HG03378 (cell line): ENCODE results near the gene CAST.

Experiments used
- ATAC-seq: cut with Tn5 transposase; IDR thresholded peaks from one replicate; pipeline ENCODE4 v1.9.1; 2021; ENCODE audit warnings: mild to moderate bottlenecking, moderate library complexity; ENCODE audit not compliant: unreplicated experiment

Gene CAST

DNA sequence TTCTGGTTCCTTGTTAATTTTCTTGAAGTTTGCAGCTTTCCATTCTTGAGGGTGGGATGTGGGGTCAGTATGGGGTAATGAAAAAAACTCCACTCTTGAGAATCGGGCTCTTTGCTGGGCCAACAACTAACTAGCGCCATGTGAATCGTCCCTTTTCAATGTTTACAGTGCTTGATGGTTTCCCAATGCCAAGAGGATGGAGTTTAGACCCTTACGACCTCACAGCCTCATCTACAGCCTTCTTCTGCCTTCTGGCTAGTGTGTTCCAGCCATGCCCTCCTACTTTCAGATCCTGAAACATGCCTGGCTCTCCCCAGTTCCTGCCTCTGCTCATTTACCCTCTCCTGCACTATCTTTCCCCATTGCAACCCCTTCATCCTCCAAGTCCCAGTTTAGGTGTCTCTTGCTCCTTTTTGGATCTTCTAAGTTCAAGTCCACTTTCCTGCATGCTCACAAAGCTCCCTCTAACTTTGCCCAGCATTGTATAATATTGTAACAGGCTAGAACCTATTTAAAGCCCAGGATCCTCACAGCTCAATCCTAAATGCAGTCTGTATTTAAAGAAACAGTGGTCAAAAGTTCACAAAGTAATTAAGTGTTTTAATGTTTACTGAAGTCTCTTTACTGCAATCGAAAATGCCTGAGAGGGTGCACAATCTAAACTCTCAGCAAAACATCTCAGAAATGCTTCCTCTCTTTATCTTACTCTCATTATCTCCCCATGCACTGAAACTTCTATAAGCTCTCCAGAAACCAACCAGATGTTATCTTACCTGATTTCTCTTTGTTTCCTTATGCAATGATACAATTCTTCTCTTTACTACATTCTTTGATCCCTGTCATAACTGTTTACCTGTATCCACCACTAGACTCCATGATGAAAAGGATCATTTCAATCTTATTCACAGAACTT, 20.6 kb upstream of the CAST start:
- no peak for ATAC-seq

- ATAC-seq = no peak
Measured at GRCh38 chr5:96642281-96642640, 19.9 kb upstream of the CAST start.

- ATAC-seq = no peak
Measured at GRCh38 chr5:96645091-96645490, 17.1 kb upstream of the CAST start.

DNA sequence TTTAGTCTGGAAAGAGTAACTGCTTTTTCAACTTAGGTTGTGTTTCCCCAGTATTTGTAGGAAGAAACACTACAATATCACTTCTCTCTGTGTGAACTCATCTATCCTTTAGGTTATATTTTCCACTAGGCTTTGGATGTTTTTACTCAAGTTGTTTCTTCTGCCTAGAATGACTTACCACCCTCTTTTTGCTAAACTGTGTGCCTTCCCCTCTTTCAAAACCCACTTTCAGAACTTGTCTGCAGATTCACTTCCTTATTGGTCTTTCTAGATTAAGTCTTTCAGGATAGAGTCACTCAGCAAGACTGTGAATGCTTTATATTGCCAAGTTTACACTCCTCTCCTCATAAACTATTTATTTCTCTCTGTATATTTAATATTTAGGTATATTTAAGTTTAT, 14.2 kb upstream of the CAST start:
- ATAC-seq = peak; percentile 82

DNA sequence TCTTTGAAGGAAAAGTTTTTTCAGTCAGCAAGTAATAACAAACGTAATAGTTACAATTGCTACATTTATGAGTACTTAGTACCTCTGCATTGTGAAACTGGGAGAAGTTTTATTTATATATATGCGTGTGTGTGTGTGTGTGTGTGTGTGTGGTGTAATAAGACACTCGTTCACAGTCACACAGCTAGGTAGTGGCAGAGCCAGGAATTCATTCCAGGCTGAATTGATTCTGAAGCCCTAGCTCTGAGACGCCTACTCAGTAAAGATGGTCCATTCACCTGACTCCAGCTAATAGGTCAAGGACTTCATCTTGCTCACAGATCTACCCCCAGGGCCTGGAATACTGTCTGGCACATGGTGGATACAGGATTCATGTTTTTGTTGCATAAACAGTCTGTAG, 13.6 kb upstream of the CAST start:
- ATAC-seq = no peak

GRCh38 chr5:96649251-96649662, 12.9 kb upstream of the CAST start:
- ATAC-seq = no peak

DNA sequence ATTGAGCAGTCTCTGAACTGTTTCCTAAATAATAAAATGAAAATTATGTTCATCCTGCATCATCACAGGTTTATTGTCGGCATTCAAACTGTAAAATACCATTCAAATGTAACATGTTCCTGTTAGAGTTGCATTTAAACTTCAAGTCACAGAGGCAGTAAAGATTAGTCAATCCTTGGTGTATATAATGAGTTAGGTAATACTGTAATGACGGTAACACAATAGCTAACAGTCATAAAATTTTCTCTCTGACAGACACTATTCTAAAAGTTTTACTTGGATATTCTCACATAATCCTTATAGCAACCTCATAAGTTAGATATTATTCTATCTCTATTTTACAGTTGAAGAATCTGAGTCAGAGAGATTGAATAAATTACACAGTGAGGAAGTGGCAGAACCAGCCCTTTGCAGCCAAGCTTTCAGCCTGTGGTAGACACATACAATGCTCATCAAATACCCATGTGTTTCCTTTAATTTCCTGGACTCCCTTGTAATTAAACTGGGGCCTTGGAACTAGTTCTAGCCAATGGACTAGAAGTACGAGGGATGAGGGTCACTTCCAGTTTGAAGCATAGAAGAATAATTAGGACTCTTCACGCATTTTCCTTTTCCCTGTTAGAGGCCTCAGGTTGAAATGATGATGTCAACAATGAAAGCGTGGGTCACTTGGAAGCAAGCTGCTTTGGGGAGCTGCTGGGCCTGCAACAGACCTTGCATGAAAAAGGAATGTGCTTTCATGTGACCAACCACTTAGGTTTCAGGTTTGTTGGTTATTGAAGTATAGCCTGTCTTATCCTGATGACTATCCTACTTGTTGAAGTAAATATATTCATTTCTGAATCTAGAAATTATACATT, 12.3 kb upstream of the CAST start:
- no peak for ATAC-seq

GRCh38 chr5:96651047-96651446, 11.1 kb upstream of the CAST start:
- no peak for ATAC-seq

DNA sequence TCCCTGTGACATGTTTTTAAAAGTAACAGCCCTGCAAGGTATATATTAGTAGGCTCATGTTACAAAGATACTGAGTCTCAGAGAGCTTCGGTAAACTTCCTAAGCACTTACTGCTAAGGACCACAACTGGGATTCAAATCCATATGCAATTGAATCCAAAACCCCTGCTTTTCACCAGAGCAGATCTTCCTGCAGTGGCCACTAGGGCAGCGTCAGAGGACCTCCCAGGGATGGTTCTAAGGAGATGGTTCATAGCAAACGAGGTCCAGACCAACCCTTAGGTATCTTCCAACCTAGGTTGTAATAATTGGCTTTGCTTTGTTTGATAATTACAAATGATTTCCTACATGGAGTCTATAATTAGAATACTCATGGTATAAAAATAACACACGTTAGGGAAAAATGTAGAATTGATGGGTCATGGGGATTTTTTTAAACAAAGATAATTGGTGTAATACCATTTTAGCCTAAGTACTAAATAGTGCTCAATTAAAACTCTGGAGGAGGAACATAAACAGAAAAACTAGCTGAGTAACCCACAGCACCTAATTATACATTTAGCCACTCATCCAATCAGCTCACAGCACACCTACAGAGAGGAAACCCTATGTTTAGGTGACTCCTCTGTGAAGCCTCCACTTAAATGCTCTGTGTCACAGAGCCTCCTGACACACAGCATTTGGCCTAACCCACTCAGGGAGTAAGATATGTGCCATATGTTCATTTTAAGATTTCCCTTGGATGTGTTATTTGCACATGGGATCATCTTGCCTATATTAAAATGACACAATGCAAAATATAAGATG, 10.0 kb upstream of the CAST start:
- no peak for ATAC-seq

- ATAC-seq = no peak
Measured at GRCh38 chr5:96652769-96653454, 9.3 kb upstream of the CAST start.

DNA sequence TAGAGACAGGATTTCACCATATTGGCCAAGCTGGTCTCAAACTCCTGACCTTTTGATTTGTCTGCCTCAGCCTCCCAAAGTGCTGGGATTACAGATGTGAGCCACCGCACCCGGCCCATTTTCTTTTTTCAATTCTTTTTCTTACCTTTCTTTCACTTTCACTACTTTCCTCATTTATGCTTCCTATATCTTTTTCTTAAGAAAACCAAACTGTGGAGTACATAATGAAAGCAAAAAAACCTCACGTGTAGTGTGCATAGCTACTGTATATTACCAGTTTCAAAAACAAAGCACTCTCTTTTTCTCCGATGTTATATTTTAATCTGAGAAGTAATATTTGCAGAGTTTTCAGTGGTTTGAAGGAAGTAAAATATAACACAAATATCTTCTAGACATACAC, 8.0 kb upstream of the CAST start:
- ATAC-seq = no peak

DNA sequence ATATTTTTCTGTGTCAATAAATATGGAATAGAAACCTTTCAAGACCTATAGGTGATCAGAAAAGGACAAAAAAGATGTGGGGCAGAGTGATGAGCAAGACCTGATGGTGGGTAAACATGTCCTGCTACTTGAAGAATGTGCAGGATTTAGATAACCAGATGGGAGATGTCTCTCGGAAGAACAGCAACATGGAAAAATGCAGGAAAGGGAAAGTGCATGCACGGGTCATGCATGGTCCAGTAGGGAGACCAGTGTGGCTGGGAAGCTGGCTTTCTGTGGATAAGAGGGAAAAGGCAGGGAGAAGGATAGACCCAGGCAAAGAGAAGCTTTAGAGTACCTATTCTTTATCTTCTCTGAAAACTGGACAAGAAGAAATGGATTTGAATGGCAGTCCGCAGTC, 7.1 kb upstream of the CAST start:
- no peak for ATAC-seq

- ATAC-seq = no peak
Measured at GRCh38 chr5:96655506-96655905, 6.7 kb upstream of the CAST start.

DNA sequence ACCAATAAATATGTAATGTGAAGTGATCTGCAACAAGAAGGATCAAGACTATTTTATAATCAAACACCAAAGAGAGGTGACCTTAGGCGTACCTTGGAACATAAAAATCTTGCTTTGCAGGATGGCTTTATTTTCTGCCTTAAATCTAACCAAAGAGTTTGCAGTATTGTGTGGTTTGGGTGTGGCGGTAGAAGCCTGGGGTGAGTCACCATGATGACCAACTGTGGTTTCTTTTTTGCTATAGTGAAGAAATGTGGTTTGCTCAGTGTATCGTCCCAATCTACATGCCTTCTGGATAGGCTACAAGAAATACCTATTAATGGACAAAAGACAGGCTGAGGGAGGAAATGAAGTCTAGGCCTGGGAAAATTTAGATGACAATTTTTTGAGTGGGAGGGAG, 5.1 kb upstream of the CAST start:
- peak; percentile 85 for ATAC-seq

DNA sequence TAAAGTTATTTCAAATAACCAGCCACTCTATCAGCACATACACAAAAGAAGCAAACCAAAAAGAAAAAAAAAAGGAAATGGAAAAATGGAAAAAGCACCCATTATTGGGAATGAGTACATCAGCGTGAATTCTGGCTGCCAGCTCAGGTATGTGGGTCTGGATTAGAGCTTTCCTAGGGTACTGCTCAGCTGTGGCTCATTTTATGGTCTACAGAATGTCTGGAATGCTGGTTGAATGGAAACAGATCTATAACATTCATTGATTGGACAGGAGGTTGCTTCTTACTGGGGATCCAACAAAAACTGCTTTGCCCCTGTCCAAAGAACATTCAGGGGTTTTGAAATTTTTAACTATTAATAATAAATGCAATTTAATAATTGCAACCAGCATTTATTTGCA, 3.9 kb upstream of the CAST start:
- ATAC-seq = no peak

DNA sequence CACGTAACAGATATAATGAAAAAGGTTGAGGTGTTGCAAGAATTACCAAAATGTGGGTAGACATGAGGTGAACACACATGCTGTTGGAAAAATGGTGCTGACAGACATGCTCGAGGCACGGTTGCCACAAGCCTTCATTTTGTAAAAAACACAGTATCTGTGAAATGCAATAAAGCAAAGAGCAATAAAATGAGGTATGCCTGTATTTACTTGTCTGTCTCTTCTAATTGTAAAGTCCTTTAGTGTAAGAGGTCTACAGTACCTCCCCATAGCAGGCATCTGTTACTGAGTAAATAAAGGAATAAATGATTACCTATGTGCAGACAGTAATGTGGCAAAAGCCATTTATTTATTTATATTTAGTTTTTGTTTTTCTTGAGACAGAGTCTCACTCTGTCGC, 3.0 kb upstream of the CAST start:
- ATAC-seq = no peak

DNA sequence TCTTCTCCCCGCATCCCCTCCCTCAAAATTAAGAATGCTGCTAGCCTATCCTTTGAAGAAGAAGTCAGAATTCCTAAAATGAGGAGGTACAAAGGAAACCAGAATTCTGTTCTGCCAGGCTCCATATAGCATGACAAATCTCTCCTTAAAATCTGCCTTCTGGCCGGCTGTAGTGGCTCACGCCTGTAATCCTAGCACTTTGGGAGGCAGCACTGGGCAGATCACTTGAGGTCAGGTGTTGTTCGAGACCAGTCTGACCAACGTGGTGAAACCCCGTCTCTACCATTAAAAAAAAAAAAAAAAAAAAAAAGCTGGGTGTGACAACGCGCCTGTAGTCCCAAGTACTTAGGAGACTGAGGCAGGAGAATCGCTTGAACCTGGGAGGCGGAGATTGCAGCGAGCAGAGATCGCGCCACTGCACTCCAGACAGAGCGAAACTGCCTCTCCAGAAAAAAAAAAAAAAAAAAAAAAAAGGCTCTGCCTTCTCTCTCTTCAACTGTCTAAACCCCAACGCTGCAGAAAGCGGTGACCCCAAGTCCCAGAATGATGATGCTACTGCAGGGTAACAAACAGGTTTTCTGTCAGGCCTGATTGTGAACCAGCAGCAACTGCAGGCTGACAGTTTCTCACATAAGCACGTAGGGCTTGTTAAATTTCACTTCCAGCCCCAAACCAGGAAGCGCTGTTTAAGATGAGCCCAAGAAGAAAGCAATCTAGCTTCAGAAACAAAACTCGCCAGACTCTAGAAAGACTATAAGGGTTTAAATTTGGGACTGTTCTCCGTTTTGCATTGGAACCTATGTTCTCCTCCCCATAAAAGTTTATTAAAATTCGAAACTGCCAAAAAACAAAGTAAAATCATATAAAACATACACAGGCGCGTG, 963 bp upstream of the CAST start:
- ATAC-seq = peak; percentile 19

DNA sequence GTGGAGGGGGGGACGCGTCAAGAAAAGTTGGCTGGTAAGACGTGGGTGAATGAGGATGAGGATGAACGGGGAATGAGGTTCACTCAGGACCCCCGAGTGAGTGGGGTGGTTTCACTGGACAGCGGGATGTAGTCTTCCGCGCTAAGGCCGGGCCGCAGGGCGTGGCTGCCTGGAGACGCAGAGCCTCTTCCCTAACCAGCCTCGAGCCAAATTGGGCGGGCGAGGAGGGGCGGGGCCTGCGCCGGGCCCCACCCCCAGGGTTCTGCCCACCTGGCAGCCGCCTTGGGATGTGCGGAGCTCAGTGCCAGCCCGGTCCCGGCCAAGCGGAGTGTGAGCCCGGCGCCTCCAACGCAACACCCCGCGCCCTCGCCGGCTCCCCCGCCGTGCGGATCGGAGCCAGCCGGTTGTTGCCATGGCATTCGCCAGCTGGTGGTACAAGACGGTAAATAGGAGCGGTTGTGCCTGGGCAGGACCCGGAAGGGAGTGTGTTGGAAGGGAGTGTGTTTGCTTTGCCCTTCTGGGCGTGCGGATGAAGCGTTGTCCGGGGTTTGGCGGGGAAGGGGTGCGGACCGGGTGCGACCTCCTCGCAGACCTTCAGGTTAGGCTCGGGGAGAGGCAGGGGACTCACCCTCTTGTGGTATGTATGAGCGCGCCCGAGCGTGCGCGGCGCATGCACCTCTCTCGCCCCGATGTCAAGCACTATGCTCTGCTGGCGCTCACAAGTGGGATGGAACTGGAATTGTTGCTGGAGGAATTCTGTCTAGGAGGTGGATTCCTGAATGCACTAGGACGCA, 746 bp downstream of the CAST start:
- peak; percentile 72 for ATAC-seq

- ATAC-seq = no peak
Measured at GRCh38 chr5:96663608-96664007, 1.4 kb downstream of the CAST start.
